OCI-LY1 (cell line): Measurements from ENCODE around the gene CDH13.

Experiments used
- H2AFZ ChIP-seq: fragments of 200-600 bp; sonication (generic), shearing (Covaris generic); 2 replicates; pipeline ENCODE4 v1.6.0; 2014; ENCODE audit warnings: antibody characterized with exemption, mild to moderate bottlenecking, low read length
- H3F3A ChIP-seq: fragments of 200-600 bp; sonication (generic), shearing (Covaris generic); 2 replicates; pipeline ENCODE4 v1.6.0; 2014; ENCODE audit warnings: mild to moderate bottlenecking, antibody characterized with exemption, low read length, moderate library complexity; ENCODE audit not compliant: insufficient read depth
- H3K27ac ChIP-seq: fragments of 200-600 bp; sonication (generic); 2 replicates; pipeline ENCODE4 v1.5.1; 2014; ENCODE audit warnings: low read length, mixed run types, mild to moderate bottlenecking, low read depth; ENCODE audit not compliant: poor library complexity, severe bottlenecking
- H3K27me3 ChIP-seq: fragments of 200-600 bp; sonication (generic); 2 replicates; pipeline ENCODE4 v1.6.0; 2014; ENCODE audit warnings: antibody characterized with exemption, mild to moderate bottlenecking, low read length, moderate library complexity; ENCODE audit not compliant: insufficient read depth
- H3K36me3 ChIP-seq: fragments of 200-600 bp; sonication (generic); 2 replicates; pipeline ENCODE4 v1.6.1; 2014; ENCODE audit warnings: mild to moderate bottlenecking, antibody characterized with exemption, low read length, moderate library complexity, mixed read lengths; ENCODE audit not compliant: insufficient read depth
- H3K4me1 ChIP-seq: fragments of 200-600 bp; sonication (generic); 2 replicates; pipeline ENCODE4 v1.5.1; 2014; ENCODE audit warnings: mild to moderate bottlenecking, low read length, moderate library complexity; ENCODE audit not compliant: insufficient read depth, severe bottlenecking
- H3K4me2 ChIP-seq: fragments of 200-600 bp; sonication (generic), shearing (Covaris generic); 2 replicates; pipeline ENCODE4 v1.6.1; 2014; ENCODE audit warnings: low read length
- H3K4me3 ChIP-seq: fragments of 200-600 bp; sonication (generic); 2 replicates; pipeline ENCODE4 v1.5.1; 2014; ENCODE audit warnings: low read length, low read depth, mild to moderate bottlenecking, mixed read lengths; ENCODE audit not compliant: poor library complexity, severe bottlenecking
- H3K79me2 ChIP-seq: fragments of 200-600 bp; shearing (Covaris generic); 2 replicates; pipeline ENCODE4 v1.6.1; 2016; ENCODE audit warnings: mixed run types, low read length, mixed read lengths; ENCODE audit not compliant: insufficient read depth
- H3K9ac ChIP-seq: fragments of 200-600 bp; sonication (generic), shearing (Covaris generic); 2 replicates; pipeline ENCODE4 v1.6.1; 2014; ENCODE audit warnings: mild to moderate bottlenecking, low read length, mixed read lengths
- H3K9me2 ChIP-seq: fragments of 200-600 bp; sonication (generic), shearing (Covaris generic); 2 replicates; pipeline ENCODE4 v1.6.1; 2014; ENCODE audit warnings: low read depth, mild to moderate bottlenecking, low read length, mixed read lengths
- H3K9me3 ChIP-seq: fragments of 200-600 bp; shearing (Covaris generic); 2 replicates; pipeline ENCODE4 v1.6.1; 2014; ENCODE audit warnings: low read length, mixed read lengths
- H4K20me1 ChIP-seq: fragments of 200-600 bp; sonication (generic), shearing (Covaris generic); 2 replicates; pipeline ENCODE4 v1.6.0; 2016; ENCODE audit warnings: mild to moderate bottlenecking, low read length; ENCODE audit not compliant: insufficient read depth
- CTCF ChIP-seq: fragments of 200-600 bp; sonication (generic), shearing (Covaris generic); IDR thresholded peaks from 2 replicates; pipeline ENCODE4 v1.5.1; 2017; ENCODE audit warnings: mild to moderate bottlenecking, antibody characterized with exemption, low read length, moderate library complexity, mixed read lengths
- EZH2 ChIP-seq: fragments of 200-600 bp; sonication (generic), shearing (Covaris generic); IDR thresholded peaks from 2 replicates; pipeline ENCODE4 v1.8.0; 2017; ENCODE audit warnings: borderline replicate concordance, mixed run types, mild to moderate bottlenecking, antibody characterized with exemption, low read length, moderate library complexity, mixed read lengths

Gene CDH13

GRCh38 chr16:82694239-82694874 is 67.6 kb downstream of the CDH13 start:
- Histone ChIP-seq H3K27ac (no peak overlapping the region), H3K4me3 (no peak overlapping the region), H3K36me3 (no peaks in the 10 kb centered on the region), H4K20me1 (no peaks in the 10 kb centered on the region), H3K4me2 (no peak overlapping the region), H3K79me2 (no peaks in the 10 kb centered on the region), H2AFZ (no peak overlapping the region), H3K9me2 (no peaks in the 10 kb centered on the region), H3F3A (no peaks in the 10 kb centered on the region), H3K4me1 (no peaks in the 10 kb centered on the region), H3K27me3 (no peaks in the 10 kb centered on the region), H3K9ac (no peak overlapping the region), H3K9me3 (no peaks in the 10 kb centered on the region)
- TF ChIP-seq CTCF (no peak), EZH2 (no peak)

- H3K9me3 ChIP-seq: no peaks in the 10 kb centered on the region
- no peaks in the 10 kb centered on the region for H3K27me3 ChIP-seq
- no peaks in the 10 kb centered on the region for H4K20me1 ChIP-seq
- H3F3A ChIP-seq: no peaks in the 10 kb centered on the region
- H3K36me3 ChIP-seq: no peaks in the 10 kb centered on the region
- H3K4me1 ChIP-seq: no peaks in the 10 kb centered on the region
- no peaks in the 10 kb centered on the region for H3K79me2 ChIP-seq
- H3K27ac ChIP-seq: no peak overlapping the region
- H3K4me2 ChIP-seq: no peak overlapping the region
- no peaks in the 10 kb centered on the region for H3K9me2 ChIP-seq
- H3K4me3 ChIP-seq: no peak overlapping the region
- no peak overlapping the region for H3K9ac ChIP-seq
- no peak overlapping the region for H2AFZ ChIP-seq
- no peak for TF ChIP-seq CTCF
- TF ChIP-seq EZH2: no peak
Observed at GRCh38 chr16:82695806-82696205, 69.0 kb downstream of the CDH13 start.

GRCh38 chr16:82699260-82699659 is 72.5 kb downstream of the CDH13 start:
- no peaks in the 10 kb centered on the region for H3K79me2 ChIP-seq
- H3F3A ChIP-seq: no peaks in the 10 kb centered on the region
- H3K36me3 ChIP-seq: no peaks in the 10 kb centered on the region
- H3K27ac ChIP-seq: no peak overlapping the region
- no peak overlapping the region for H3K4me3 ChIP-seq
- H3K27me3 ChIP-seq: no peaks in the 10 kb centered on the region
- TF ChIP-seq CTCF: no peak
- TF ChIP-seq EZH2: no peak
- no peak overlapping the region for H3K4me2 ChIP-seq
- H3K9me2 ChIP-seq: no peaks in the 10 kb centered on the region
- no peaks in the 10 kb centered on the region for H3K4me1 ChIP-seq
- H2AFZ ChIP-seq: no peak overlapping the region
- H4K20me1 ChIP-seq: no peaks in the 10 kb centered on the region
- H3K9me3 ChIP-seq: no peaks in the 10 kb centered on the region
- H3K9ac ChIP-seq: no peak overlapping the region
